GM13976 (cell line): Measurements from ENCODE around the gene NOVA1.

Source experiments
- DNase-seq: peaks from one replicate; pipeline ENCODE4 v3.0.0; 2012; ENCODE audit warnings: low spot score
- in situ Hi-C: fragments of 300-500 bp; cut with MboI; formaldehyde crosslinking; loops from one replicate; pipeline ENCODE4 v1.12.0; 2022; ENCODE audit warnings: low sequenced_read_pairs, mixed read lengths, inconsistent platforms; ENCODE audit not compliant: unreplicated experiment
- TF ChIP-seq, protein P1 (sequence below): IDR thresholded peaks from 2 replicates; pipeline ENCODE4 v1.5.1; 2012; ENCODE audit warnings: borderline replicate concordance, mild to moderate bottlenecking; ENCODE audit not compliant: insufficient read depth; ENCODE audit errors: extremely low read depth, missing control alignments, control extremely low read depth

The NOVA1 gene

DNA sequence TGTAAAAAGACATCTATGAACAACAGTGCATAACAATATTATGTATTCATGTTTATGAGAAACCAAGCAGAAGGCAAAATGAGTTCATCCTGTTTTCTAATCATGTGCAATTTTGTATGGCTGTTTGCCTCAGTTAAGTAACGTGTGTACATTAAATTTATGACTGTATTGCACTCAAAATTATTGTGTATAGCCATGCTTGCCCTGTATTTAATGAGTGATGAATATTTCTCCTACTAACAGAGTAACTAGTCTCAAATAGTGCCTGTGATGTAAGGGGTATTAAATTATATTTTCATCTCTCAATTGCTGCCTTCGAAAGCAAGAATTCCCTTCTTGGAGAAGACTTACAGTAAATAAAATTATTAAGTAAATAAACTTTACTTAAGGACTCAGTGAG lies 154.2 kb downstream of the NOVA1 start:
- no peak for DNase-seq
- TF ChIP-seq, protein P1, sequence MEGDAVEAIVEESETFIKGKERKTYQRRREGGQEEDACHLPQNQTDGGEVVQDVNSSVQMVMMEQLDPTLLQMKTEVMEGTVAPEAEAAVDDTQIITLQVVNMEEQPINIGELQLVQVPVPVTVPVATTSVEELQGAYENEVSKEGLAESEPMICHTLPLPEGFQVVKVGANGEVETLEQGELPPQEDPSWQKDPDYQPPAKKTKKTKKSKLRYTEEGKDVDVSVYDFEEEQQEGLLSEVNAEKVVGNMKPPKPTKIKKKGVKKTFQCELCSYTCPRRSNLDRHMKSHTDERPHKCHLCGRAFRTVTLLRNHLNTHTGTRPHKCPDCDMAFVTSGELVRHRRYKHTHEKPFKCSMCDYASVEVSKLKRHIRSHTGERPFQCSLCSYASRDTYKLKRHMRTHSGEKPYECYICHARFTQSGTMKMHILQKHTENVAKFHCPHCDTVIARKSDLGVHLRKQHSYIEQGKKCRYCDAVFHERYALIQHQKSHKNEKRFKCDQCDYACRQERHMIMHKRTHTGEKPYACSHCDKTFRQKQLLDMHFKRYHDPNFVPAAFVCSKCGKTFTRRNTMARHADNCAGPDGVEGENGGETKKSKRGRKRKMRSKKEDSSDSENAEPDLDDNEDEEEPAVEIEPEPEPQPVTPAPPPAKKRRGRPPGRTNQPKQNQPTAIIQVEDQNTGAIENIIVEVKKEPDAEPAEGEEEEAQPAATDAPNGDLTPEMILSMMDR = no peak
- in situ Hi-C loops = no loop called here

DNA sequence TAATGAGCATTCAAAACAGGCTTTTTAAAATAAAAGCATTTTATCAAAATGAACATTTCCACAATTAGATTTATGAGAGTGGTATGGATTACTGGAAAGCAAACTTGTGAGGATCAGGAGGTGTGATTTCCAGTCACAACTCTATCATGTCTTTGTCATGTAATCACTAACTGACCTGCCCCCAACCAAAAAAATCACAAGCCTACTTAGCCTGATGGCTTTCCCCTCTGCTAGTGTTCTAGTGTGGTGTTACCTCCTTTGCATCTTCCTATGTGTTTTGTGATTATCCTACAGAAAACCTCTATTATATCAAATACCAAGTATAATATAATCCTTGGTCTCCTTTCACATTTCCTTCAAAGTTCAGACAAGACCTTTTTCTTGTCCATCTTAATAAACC lies 168.6 kb downstream of the NOVA1 start:
- in situ Hi-C loops = no loop called here

DNA sequence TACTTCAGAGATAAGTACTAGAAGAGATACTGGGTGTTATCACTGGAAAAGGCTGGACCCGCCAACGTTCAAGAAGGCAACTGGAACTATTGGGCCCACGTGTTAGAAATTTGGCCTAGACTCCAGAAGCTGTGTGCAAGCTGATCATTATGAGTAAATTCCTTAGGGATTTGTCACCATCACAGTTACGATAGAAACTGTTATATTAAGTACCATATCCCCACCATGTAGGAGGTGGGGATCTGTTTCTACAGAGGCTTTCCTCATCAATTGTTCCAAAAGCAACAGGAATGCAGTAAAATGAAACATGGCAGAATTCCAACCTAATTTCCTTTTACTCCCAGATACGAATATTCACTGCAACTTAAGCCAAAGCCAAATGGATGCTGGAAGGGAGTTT lies 170.7 kb downstream of the NOVA1 start:
- in situ Hi-C loops = no loop called here
- DNase-seq = no peak

More for the DNA sequence above, 168.6 kb downstream of the NOVA1 start:
- TF ChIP-seq, protein P1 = no peak
- no peak for DNase-seq

DNA sequence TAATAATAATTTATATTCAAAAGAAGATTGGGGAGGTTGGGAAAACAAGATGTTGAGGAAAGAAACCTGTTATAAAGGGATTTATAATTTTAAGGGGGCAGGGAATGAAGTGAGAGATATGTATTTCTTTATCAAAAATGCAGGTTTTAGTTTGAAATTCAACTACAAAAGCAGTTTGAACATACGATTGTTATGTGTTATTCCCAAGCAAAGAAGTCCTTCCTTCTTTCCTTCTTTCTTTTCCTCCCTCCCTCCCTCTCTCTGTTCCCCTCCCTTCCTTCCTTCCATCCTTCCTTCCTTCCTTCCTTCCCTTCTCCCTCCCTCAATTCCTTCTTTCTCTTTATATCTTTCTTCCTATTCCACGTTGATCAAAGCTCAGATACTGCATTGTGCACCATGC lies 173.3 kb downstream of the NOVA1 start:
- DNase-seq = no peak
- TF ChIP-seq, protein P1 = no peak
- in situ Hi-C loops = no loop called here

More for the DNA sequence above, 170.7 kb downstream of the NOVA1 start:
- TF ChIP-seq, protein P1 = no peak

DNA sequence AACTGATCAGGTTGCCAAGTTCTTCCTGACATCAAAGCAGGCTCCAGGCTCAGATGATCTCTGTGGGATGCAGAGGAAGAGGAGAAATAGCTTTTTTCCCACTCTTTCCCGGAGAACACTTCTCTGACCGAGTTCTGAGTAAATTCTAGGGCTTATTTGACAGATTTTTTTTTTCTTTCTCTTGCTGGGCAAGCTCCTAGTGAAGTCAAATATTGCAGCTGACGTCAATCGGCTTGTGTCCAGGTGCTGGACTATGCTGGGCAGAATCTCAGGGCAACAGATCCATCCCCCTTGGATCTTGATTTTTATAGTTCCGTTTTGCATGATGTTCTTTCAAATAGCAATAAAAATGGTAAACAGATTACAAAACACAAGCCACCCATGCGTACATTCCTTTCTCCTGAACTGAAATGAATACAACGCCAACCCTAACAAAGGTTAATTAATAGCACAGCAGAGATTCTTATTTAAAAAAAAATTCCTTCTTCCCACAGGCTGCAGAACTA lies 182.2 kb downstream of the NOVA1 start:
- DNase-seq = no peak
- in situ Hi-C loops = no loop called here
- TF ChIP-seq, protein P1 = no peak

DNA sequence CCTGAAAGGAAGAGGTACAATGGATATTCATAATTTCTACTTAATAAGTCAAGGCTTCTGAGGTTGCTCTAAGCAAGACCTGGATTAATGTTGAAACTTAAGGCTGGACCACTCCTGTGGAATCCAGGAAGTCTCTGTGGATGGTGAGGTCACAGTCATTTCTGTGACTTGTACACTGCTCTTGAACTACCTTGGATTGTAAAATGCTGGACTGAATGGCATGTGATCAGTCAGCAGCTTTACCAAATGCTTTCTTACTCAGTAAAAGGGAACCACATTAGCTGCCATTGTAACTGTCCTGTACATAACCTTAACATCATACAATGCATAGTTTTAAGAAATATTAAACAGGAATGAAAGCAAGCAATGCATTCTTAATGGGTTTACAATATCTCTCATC lies 182.9 kb downstream of the NOVA1 start:
- no peak for DNase-seq
- TF ChIP-seq, protein P1 = no peak
- in situ Hi-C loops = no loop called here

DNA sequence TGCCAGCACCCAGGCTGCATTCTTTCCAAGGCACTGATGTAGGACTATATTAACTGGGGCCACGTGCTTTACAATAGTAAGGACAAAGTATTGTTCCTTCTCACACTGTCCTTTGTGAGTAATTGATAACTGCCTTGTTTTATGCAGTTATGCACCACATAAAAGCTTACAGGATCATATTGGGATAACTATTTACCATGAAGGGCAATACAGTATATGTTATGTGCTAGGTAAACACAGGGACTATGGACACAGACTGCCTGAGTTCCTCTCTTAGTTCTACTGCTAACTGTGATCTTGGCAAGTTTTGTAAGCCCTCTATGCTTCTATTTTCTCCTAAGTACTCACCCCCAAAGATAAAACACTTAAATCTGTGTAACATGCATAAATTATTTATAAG lies 183.7 kb downstream of the NOVA1 start:
- in situ Hi-C loops = no loop called here
- TF ChIP-seq, protein P1 = no peak
- DNase-seq = no peak
